HFF-Myc (cell line): ENCODE results near the gene EXD2.

Experiments used
- DNase-seq: peaks from one replicate; pipeline ENCODE4 v3.0.0-alpha.2; 2011; ENCODE audit warnings: low read depth; ENCODE audit errors: extremely low read depth
- H3K4me3 ChIP-seq: replicated peaks from 2 replicates; pipeline ENCODE4 v1.5.1; 2011; ENCODE audit warnings: low read depth, mild to moderate bottlenecking, control low read depth, low read length
- CTCF ChIP-seq: IDR thresholded peaks from 2 replicates; pipeline ENCODE4 v1.5.1; 2012; ENCODE audit warnings: mild to moderate bottlenecking, low read depth, low read length, control low read depth; ENCODE audit errors: missing control alignments

EXD2 gene

GRCh38 chr14:69226178-69226577 is 34.9 kb downstream of the EXD2 start:
- no peak for TF ChIP-seq CTCF
- no peak overlapping the region for H3K4me3 ChIP-seq
- no peak for DNase-seq

DNA sequence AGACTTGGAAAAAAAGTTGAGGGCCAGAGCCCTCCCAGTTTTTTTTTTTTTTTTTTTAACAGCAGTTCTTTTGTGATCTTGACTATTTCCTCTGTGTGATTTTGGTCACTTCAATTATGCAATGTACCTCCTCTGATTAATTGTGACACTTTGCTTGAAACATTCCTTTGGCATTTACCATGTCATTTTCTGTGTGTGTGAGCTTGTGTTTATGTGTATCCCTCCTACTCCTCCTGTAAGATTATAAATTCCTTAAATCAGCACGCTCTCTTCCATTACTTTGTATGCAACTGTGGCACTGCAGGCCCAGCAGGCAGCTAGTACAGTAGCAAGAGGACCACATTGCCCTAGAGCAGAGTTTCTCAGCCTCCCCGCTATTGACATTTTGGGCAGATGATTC is 35.4 kb downstream of the EXD2 start:
- DNase-seq: no peak
- H3K4me3 ChIP-seq: no peak overlapping the region
- TF ChIP-seq CTCF: no peak

DNA sequence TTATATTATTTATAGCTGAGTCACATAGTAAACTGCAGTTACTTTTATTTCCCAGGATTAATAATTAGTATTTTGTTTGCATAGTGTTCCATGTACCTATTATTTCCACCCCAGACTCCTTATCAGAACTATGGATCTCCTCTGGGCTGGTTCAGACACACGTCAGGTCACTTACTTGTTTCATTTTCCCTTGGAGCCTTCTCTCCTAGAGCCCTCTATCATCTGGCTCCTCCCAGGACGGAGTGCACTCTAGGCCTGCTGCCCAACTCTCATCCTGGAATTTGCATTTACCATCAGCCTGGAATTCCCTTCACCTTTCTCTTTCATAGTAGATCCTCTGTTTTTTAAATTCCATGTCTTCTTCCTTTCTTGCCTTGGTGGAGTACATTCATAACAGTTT is 40.2 kb downstream of the EXD2 start:
- no peak for DNase-seq
- TF ChIP-seq CTCF: no peak
- H3K4me3 ChIP-seq: no peak overlapping the region

GRCh38 chr14:69232388-69232787 is 41.1 kb downstream of the EXD2 start:
- no peak for DNase-seq
- TF ChIP-seq CTCF: no peak
- no peak overlapping the region for H3K4me3 ChIP-seq

GRCh38 chr14:69234106-69234505 is 42.8 kb downstream of the EXD2 start:
- no peak for TF ChIP-seq CTCF
- H3K4me3 ChIP-seq: no peak overlapping the region
- DNase-seq: no peak

- no peak for DNase-seq
- no peak for TF ChIP-seq CTCF
- H3K4me3 ChIP-seq: no peak overlapping the region
Observed at GRCh38 chr14:69235708-69236107, 44.4 kb downstream of the EXD2 start.

DNA sequence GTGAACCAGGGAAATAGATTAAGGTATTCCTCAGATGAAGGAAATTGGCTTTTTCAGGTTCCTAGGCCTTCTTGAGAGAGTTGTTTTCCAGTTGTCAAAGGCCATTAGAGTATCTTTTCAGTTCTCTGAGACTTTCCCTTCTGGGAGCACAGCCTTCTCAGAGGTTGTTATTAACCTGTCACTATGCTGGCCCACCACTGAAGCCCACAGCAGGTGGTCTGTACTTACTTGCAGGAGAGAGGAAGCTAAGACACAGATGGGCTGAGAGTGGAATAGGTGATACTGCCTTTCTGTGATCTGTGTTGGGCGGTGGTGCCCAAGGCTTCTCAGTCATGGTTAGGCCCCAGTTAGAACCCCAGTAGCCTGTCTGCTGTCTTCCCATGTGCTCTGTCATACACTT is 45.8 kb downstream of the EXD2 start:
- no peak for TF ChIP-seq CTCF
- no peak for DNase-seq
- H3K4me3 ChIP-seq: no peak overlapping the region
